Kidney epithelial cell (primary cell): Measurements from ENCODE around the gene LRRTM2. TPM values are rescaled to one million over a fixed set of nuclear protein-coding genes. Genes with fewer than 3 reads are reported as not detected.

Source experiments
- DNase-seq: peaks from one replicate; pipeline ENCODE4 v3.0.0-alpha.2; 2010; ENCODE audit warnings: low read depth
- H3K27me3 ChIP-seq: 2 replicates; pipeline ENCODE4 v1.6.0; 2011; ENCODE audit warnings: low read length; ENCODE audit not compliant: control insufficient read depth, insufficient read depth
- H3K36me3 ChIP-seq: 2 replicates; pipeline ENCODE4 v1.5.1; 2011; ENCODE audit warnings: low read length; ENCODE audit not compliant: control insufficient read depth, insufficient read depth
- H3K4me3 ChIP-seq: 2 replicates; pipeline ENCODE4 v1.5.1; 2011; ENCODE audit warnings: low read depth, mild to moderate bottlenecking, control low read depth, low read length
- CTCF ChIP-seq: IDR thresholded peaks from 2 replicates; pipeline ENCODE4 v1.5.1; 2011; ENCODE audit warnings: mild to moderate bottlenecking, moderate library complexity, low read length, control low read depth, inconsistent platforms; ENCODE audit not compliant: insufficient read depth, poor library complexity, severe bottlenecking
- total RNA-seq: library from RNA; depleted of rRNA; stranded (reverse); fragments of >200 nt; gene quantifications from 2 replicates; pipeline ENCODE4 v1.2.3, GENCODE V29; 2015

LRRTM2 gene
- total RNA-seq, 1 donor from 2014 or later: 0.25 TPM

GRCh38 chr5:138867011-138867410, 8.1 kb downstream of the LRRTM2 start:
- no peak for TF ChIP-seq CTCF
- H3K36me3 ChIP-seq: no peaks in the 10 kb centered on the region
- no peak for DNase-seq
- no peak overlapping the region for H3K4me3 ChIP-seq
- no peaks in the 10 kb centered on the region for H3K27me3 ChIP-seq

GRCh38 chr5:138853132-138853531, 22.0 kb downstream of the LRRTM2 start:
- no peak for TF ChIP-seq CTCF
- Histone ChIP-seq H3K36me3 (no peaks in the 10 kb centered on the region), H3K27me3 (no peaks in the 10 kb centered on the region), H3K4me3 (no peak overlapping the region)
- no peak for DNase-seq

DNA sequence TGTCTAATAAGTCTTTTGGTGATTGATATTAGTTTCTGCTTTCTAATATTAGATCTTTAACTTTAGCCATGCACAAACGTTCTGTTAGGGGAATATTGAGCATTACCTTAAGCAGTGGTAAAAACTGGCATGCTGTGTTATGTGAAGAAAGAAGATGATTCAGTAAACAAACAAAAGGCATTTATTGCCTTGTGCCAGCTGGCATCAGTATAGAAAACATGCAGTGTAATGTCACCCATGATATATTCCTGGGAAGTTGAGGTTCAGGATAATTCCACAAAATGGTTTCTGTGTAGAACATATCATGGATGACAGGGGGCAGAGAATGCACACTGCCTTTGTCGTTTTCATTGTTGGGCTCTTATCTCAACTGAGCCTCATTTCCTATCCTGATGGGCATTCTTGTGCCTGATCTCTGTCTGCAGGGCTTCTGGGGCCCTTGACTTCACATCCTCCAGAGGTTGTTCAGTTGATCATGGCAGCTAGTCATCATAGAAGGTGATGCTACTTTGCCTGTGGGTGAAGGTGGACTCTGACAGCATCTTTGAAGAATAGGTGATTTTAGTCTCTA, 24.2 kb downstream of the LRRTM2 start:
- no peak for TF ChIP-seq CTCF
- H3K27me3 ChIP-seq: no peaks in the 10 kb centered on the region

GRCh38 chr5:138849882-138850281, 25.3 kb downstream of the LRRTM2 start:
- no peak for DNase-seq
- no peak overlapping the region for H3K4me3 ChIP-seq
- TF ChIP-seq CTCF: no peak
- no peaks in the 10 kb centered on the region for H3K27me3 ChIP-seq
- H3K36me3 ChIP-seq: no peaks in the 10 kb centered on the region

More for the DNA sequence above, 24.2 kb downstream of the LRRTM2 start:
- H3K4me3 ChIP-seq: no peak overlapping the region
- no peaks in the 10 kb centered on the region for H3K36me3 ChIP-seq
- DNase-seq: no peak

- Histone ChIP-seq H3K36me3 (no peaks in the 10 kb centered on the region), H3K4me3 (no peak overlapping the region), H3K27me3 (no peaks in the 10 kb centered on the region)
- DNase-seq: no peak
- TF ChIP-seq CTCF: no peak
Measured at GRCh38 chr5:138849439-138849838, 25.7 kb downstream of the LRRTM2 start.

GRCh38 chr5:138844812-138845513, 30.2 kb downstream of the LRRTM2 start:
- Histone ChIP-seq H3K4me3 (no peak overlapping the region), H3K36me3 (no peaks in the 10 kb centered on the region), H3K27me3 (no peaks in the 10 kb centered on the region)
- DNase-seq: no peak
- TF ChIP-seq CTCF: no peak
